H1 (cell line): ENCODE measurements around the gene PPP6R1. TPM values are rescaled to one million over a fixed set of nuclear protein-coding genes. Genes with fewer than 3 reads are reported as not detected.

Experiments used
- CTCF ChIA-PET: fragments of 300-600 bp; sonication (Branson Sonifier 250); formaldehyde crosslinking; loops from one replicate; lab custom pipeline; 2021; ENCODE audit not compliant: partially characterized antibody; lab: Charles Lee
- POLR2A ChIA-PET: fragments of 300-600 bp; sonication (Branson Sonifier 250); formaldehyde crosslinking; loops from one replicate; lab custom pipeline; 2021; ENCODE audit warnings: inconsistent platforms; ENCODE audit not compliant: partially characterized antibody; lab: Charles Lee
- DNase-seq, 2 experiments: peaks; one replicate each; pipeline versions ENCODE4 v3.0.0 to v3.0.0-alpha.2; 2010 to 2022; ENCODE audit warnings: low spot score in 2 of 2, low read depth in 1 of 2, mixed read lengths in 1 of 2
- FAIRE-seq: peaks from 2 replicates; lab custom pipeline; 2011; peaks lifted over from hg19 to GRCh38; lab: Jason Lieb, UNC
- H2AFZ ChIP-seq: 2 replicates; pipeline ENCODE4 v1.8.1; 2012; ENCODE audit warnings: low read length, inconsistent platforms
- H2AK5ac ChIP-seq: 2 replicates; pipeline ENCODE4 v1.6.1; 2013; ENCODE audit warnings: low read depth, low read length
- H2BK120ac ChIP-seq: replicated peaks from 2 replicates; pipeline ENCODE3; 2013; ENCODE audit warnings: low read depth, low read length, inconsistent platforms
- H2BK12ac ChIP-seq: 2 replicates; pipeline ENCODE4 v1.6.1; 2013; ENCODE audit warnings: low read depth, low read length
- H2BK15ac ChIP-seq: 2 replicates; pipeline ENCODE4 v1.6.1; 2013; ENCODE audit warnings: low read length
- H2BK20ac ChIP-seq: 2 replicates; pipeline ENCODE4 v1.6.1; 2013; ENCODE audit warnings: low read length
- H2BK5ac ChIP-seq: 2 replicates; pipeline ENCODE4 v1.6.1; 2013; ENCODE audit warnings: low read depth, low read length
- H3K14ac ChIP-seq: 2 replicates; pipeline ENCODE4 v1.6.1; 2013; ENCODE audit warnings: inconsistent platforms; ENCODE audit not compliant: insufficient read length
- H3K18ac ChIP-seq: 2 replicates; pipeline ENCODE4 v1.6.1; 2013; ENCODE audit warnings: low read length; ENCODE audit errors: extremely low read depth
- H3K23ac ChIP-seq: 2 replicates; pipeline ENCODE4 v1.6.1; 2013; ENCODE audit warnings: inconsistent platforms; ENCODE audit not compliant: insufficient read length
- H3K23me2 ChIP-seq: 2 replicates; pipeline ENCODE4 v1.6.1; 2013; ENCODE audit warnings: low read depth, low read length
- H3K27ac ChIP-seq: 2 replicates; pipeline ENCODE4 v1.6.1; 2011; ENCODE audit warnings: low read depth, low read length, inconsistent platforms
- H3K27me3 ChIP-seq, 4 experiments: replicated peaks in 1 of 4; 1 replicate in 1 of 4; 2 replicates in 3 of 4; pipeline versions ENCODE4 v1.6.1 to v1.8.1; 2011 to 2013; ENCODE audit warnings: low read length in 3 of 4, mild to moderate bottlenecking in 3 of 4, inconsistent platforms in 2 of 4, mixed read lengths in 2 of 4, moderate library complexity in 1 of 4; ENCODE audit not compliant: control insufficient read depth in 3 of 4, insufficient read depth in 3 of 4; ENCODE audit errors: extremely low read depth in 1 of 4
- H3K36me3 ChIP-seq, 4 experiments: 2 replicates each; pipeline versions ENCODE4 v1.6.1 to v1.8.1; 2011 to 2013; ENCODE audit warnings: mild to moderate bottlenecking in 4 of 4, low read length in 3 of 4, moderate library complexity in 2 of 4, control low read depth in 1 of 4, inconsistent platforms in 1 of 4; ENCODE audit not compliant: insufficient read depth in 4 of 4, control insufficient read depth in 2 of 4
- H3K4ac ChIP-seq: replicated peaks from 2 replicates; pipeline ENCODE3; 2013; ENCODE audit warnings: low read length, low read depth, mixed read lengths, inconsistent platforms; ENCODE audit not compliant: insufficient read length
- H3K4me1 ChIP-seq, 4 experiments: replicated peaks in 1 of 4; 1 replicate in 1 of 4; 2 replicates in 3 of 4; pipeline versions ENCODE4 v1.6.1 to v1.8.1; 2011 to 2013; ENCODE audit warnings: low read length in 3 of 4, inconsistent platforms in 2 of 4, mixed read lengths in 1 of 4; ENCODE audit not compliant: insufficient read depth in 4 of 4, control insufficient read depth in 3 of 4
- H3K4me2 ChIP-seq, 2 experiments: 2 replicates each; pipeline versions ENCODE4 v1.6.1 to v1.8.1; 2011 to 2013; ENCODE audit warnings: low read depth in 2 of 2, low read length in 2 of 2, control low read depth in 1 of 2, inconsistent platforms in 1 of 2, mild to moderate bottlenecking in 1 of 2; ENCODE audit not compliant: insufficient read depth in 1 of 2
- H3K4me3 ChIP-seq, 4 experiments: fragments of 200-600, 300-600 bp in 1 of 4; sonication (generic), shearing (Covaris generic), sonication (Bioruptor Twin) in 1 of 4; 2 replicates each; pipeline versions ENCODE4 v1.5.1 to v1.8.1; 2011 to 2016; ENCODE audit warnings: low read length in 4 of 4, low read depth in 3 of 4, control low read depth in 2 of 4, inconsistent platforms in 2 of 4, mild to moderate bottlenecking in 2 of 4, mixed read lengths in 1 of 4, moderate library complexity in 1 of 4; ENCODE audit not compliant: insufficient read depth in 2 of 4; ENCODE audit errors: extremely low read depth in 1 of 4
- H3K56ac ChIP-seq: replicated peaks from 2 replicates; pipeline ENCODE3; 2013; ENCODE audit warnings: low read depth, mild to moderate bottlenecking, mixed read lengths, low read length, inconsistent platforms; ENCODE audit not compliant: insufficient read length
- H3K79me1 ChIP-seq: 2 replicates; pipeline ENCODE4 v1.6.1; 2013; ENCODE audit warnings: low read depth, low read length, control low read depth
- H3K79me2 ChIP-seq, 2 experiments: 2 replicates each; pipeline versions ENCODE4 v1.6.1 to v1.8.1; 2012 to 2013; ENCODE audit warnings: low read length in 2 of 2, mild to moderate bottlenecking in 2 of 2, inconsistent platforms in 1 of 2; ENCODE audit not compliant: insufficient read depth in 2 of 2, control insufficient read depth in 1 of 2
- H3K9ac ChIP-seq, 4 experiments: replicated peaks in 1 of 4; 1 replicate in 1 of 4; 2 replicates in 3 of 4; pipeline versions ENCODE4 v1.6.1 to v1.8.1; 2011 to 2013; ENCODE audit warnings: low read depth in 3 of 4, low read length in 3 of 4, control low read depth in 2 of 4, mild to moderate bottlenecking in 2 of 4, moderate library complexity in 2 of 4, inconsistent platforms in 1 of 4; ENCODE audit errors: extremely low read depth in 1 of 4
- H3K9me3 ChIP-seq, 2 experiments: 2 replicates each; pipeline versions ENCODE4 v1.6.1 to v1.8.1; 2012 to 2013; ENCODE audit warnings: mild to moderate bottlenecking in 2 of 2, moderate library complexity in 2 of 2, control low read depth in 1 of 2, inconsistent platforms in 1 of 2, low read depth in 1 of 2, low read length in 1 of 2, mixed read lengths in 1 of 2; ENCODE audit not compliant: insufficient read depth in 2 of 2
- H4K20me1 ChIP-seq, 2 experiments: replicated peaks in 1 of 2; 2 replicates each; pipeline versions ENCODE3 to v1.8.1; 2011 to 2013; ENCODE audit warnings: inconsistent platforms in 2 of 2, low read length in 2 of 2, mild to moderate bottlenecking in 1 of 2; ENCODE audit not compliant: insufficient read depth in 2 of 2, control insufficient read depth in 1 of 2
- H4K5ac ChIP-seq: 2 replicates; pipeline ENCODE4 v1.6.1; 2013; ENCODE audit warnings: low read length, low read depth, mixed read lengths, inconsistent platforms; ENCODE audit not compliant: insufficient read length
- H4K8ac ChIP-seq: 2 replicates; pipeline ENCODE4 v1.8.0; 2013; ENCODE audit warnings: mild to moderate bottlenecking, moderate library complexity, low read length, inconsistent platforms; ENCODE audit not compliant: insufficient read depth; ENCODE audit errors: extremely low read depth
- H4K91ac ChIP-seq: replicated peaks from 2 replicates; pipeline ENCODE3; 2013; ENCODE audit warnings: low read length, mixed read lengths, inconsistent platforms; ENCODE audit not compliant: insufficient read length
- CBX8 ChIP-seq: fragments of 300-800, 300-1000 bp; sonication (generic); IDR thresholded peaks from 2 replicates; pipeline ENCODE4 v1.7.1; 2016; ENCODE audit warnings: low read depth, low read length, borderline replicate concordance
- E2F6 ChIP-seq: IDR thresholded peaks from 2 replicates; pipeline ENCODE4 v1.6.1; 2012; ENCODE audit warnings: inconsistent platforms
- EZH2 ChIP-seq: fragments of 200-600 bp; sonication (generic); IDR thresholded peaks from 2 replicates; pipeline ENCODE4 v1.7.1; 2012; ENCODE audit warnings: low read depth, mild to moderate bottlenecking, moderate library complexity, low read length, inconsistent platforms; ENCODE audit not compliant: severe bottlenecking
- FOSL1 ChIP-seq: IDR thresholded peaks from 2 replicates; pipeline ENCODE4 v1.6.1; 2011; ENCODE audit warnings: mild to moderate bottlenecking, low read depth, low read length, moderate library complexity; ENCODE audit not compliant: insufficient read depth
- KDM5A ChIP-seq: fragments of 200-600 bp; IDR thresholded peaks from 2 replicates; pipeline ENCODE4 v1.7.1; 2012; ENCODE audit warnings: mild to moderate bottlenecking, low read length, inconsistent platforms, mixed read lengths
- MAX ChIP-seq: IDR thresholded peaks from 2 replicates; pipeline ENCODE4 v1.6.1; 2012; ENCODE audit warnings: inconsistent platforms
- POU5F1 ChIP-seq: IDR thresholded peaks from 2 replicates; pipeline ENCODE4 v1.6.1; 2011; ENCODE audit warnings: low read depth, mild to moderate bottlenecking, low read length, moderate library complexity
- RNF2 ChIP-seq: fragments of 200-900, 300-1000 bp; sonication (generic); IDR thresholded peaks from 2 replicates; pipeline ENCODE4 v1.7.1; 2016; ENCODE audit warnings: borderline replicate concordance, low read depth, mild to moderate bottlenecking, antibody characterized with exemption, low read length; ENCODE audit not compliant: poor library complexity, severe bottlenecking; ENCODE audit errors: missing control alignments
- SAP30 ChIP-seq: fragments of 300-600 bp; sonication (generic); IDR thresholded peaks from 2 replicates; pipeline ENCODE4 v1.7.1; 2012; ENCODE audit warnings: low read length, moderate library complexity, mild to moderate bottlenecking, inconsistent platforms; ENCODE audit not compliant: insufficient read depth, insufficient replicate concordance
- SIRT6 ChIP-seq: IDR thresholded peaks from one replicate; pipeline ENCODE4 v1.7.1; 2012; ENCODE audit warnings: low read length, inconsistent platforms
- SRF ChIP-seq: IDR thresholded peaks from 2 replicates; pipeline ENCODE4 v1.6.1; 2011; ENCODE audit warnings: mild to moderate bottlenecking, low read depth, low read length, moderate library complexity
- TAF7 ChIP-seq: optimal IDR thresholded peaks from 2 replicates; pipeline ENCODE3; 2011; ENCODE audit warnings: low read depth, mild to moderate bottlenecking, inconsistent platforms, low read length, moderate library complexity, borderline replicate concordance
- WGBS, 2 experiments: shearing (Covaris generic) in 1 of 2; methylation state at CpG; one replicate each; pipeline versions ENCODE4 v1.1.6 to v1.1.7; 2013 to 2015; ENCODE audit warnings: low lambda C conversion rate in 2 of 2, mixed read lengths in 2 of 2, inconsistent platforms in 1 of 2, low coverage in 1 of 2, missing lambda C conversion rate in 1 of 2; ENCODE audit not compliant: insufficient replicate concordance in 2 of 2, insufficient coverage in 1 of 2, insufficient read length in 1 of 2; ENCODE audit errors: extremely low coverage in 1 of 2, missing lambda C conversion rate in 1 of 2; 5-methylcytosine and 5-hydroxymethylcytosine counted together
- polyA plus RNA-seq, 7 experiments: library from polyadenylated mRNA; depleted of rRNA in 3 of 7; stranded (reverse) in 5 of 7; unstranded in 2 of 7; fragments of >200 nt in 5 of 7; fragments of 200-250 nt in 2 of 7; gene quantifications; 1 replicate in 5 of 7; 2 replicates in 1 of 7; 4 replicates in 1 of 7; pipeline versions ENCODE4 v1.2.1 to v1.2.3, GENCODE V29; 2011 to 2013; ENCODE audit warnings: missing spikeins in 2 of 7, mixed read lengths in 2 of 7
- total RNA-seq: library from RNA; stranded (reverse); fragmentation: NEBNext Ultra II Directional; extraction: Animal tissue kit (Norgen Biotek cat#: 25700); gene quantifications from 2 replicates; pipeline ENCODE4 v1.2.1, GENCODE V29; 2021

The PPP6R1 gene
- total and polyA plus RNA-seq, 2 of the 8 experiments (the other 6 are each of a cell fraction or from before 2014, with no cell fraction given), result 36.4 to 74.4 TPM

- H3K18ac ChIP-seq, result no peak overlapping the region
- H3K79me1 ChIP-seq, result no peaks in the 10 kb centered on the region; the same call in 1 of the 2 replicates
- H3K36me3 ChIP-seq, result peaks cover 21 to 56% (median 42%) of the 10 kb centered on the region in 4 experiments
- H3K79me2 ChIP-seq, result no peaks in the 10 kb centered on the region
- no peak overlapping the region for H2BK12ac ChIP-seq
- no peak overlapping the region for H4K91ac ChIP-seq
- H4K5ac ChIP-seq, result no peak overlapping the region
- no peak for DNase-seq
- no peaks in the 10 kb centered on the region for H3K27me3 ChIP-seq
- no peak overlapping the region for H3K9ac ChIP-seq
- no peak overlapping the region for H2BK20ac ChIP-seq
- H3K23me2 ChIP-seq, result no peaks in the 10 kb centered on the region; the same call in 1 of the 2 replicates
- H3K14ac ChIP-seq, result no peak overlapping the region
- H2BK120ac ChIP-seq, result no peak overlapping the region
- no peak overlapping the region for H4K8ac ChIP-seq
- H3K23ac ChIP-seq, result no peak overlapping the region
- H3K4me3 ChIP-seq, result no peak overlapping the region
- H3K4me2 ChIP-seq, result no peak overlapping the region
- no peak overlapping the region for H2AK5ac ChIP-seq
- H3K56ac ChIP-seq, result no peak overlapping the region
- no peaks in the 10 kb centered on the region for H3K9me3 ChIP-seq
- POLR2A ChIA-PET, result interaction anchor here (1.0 to 1.8 kb wide), 8 partner anchors 9 to 101 kb away, joined by 3 to 6 read pairs (median 4); partner anchors contain the start of genes KMT5C, TMEM238 and UBE2S
- H4K20me1 ChIP-seq, result peaks cover 0 to 3% of the 10 kb centered on the region in 2 experiments
- H2BK5ac ChIP-seq, result no peak overlapping the region
- H3K27ac ChIP-seq, result no peak overlapping the region
- H3K4me1 ChIP-seq, result 0 out of 7 replicates have a peak, but pooled peaks cover 0 to 3% (median 1%) of the 10 kb centered on the region in 4 experiments
- CTCF ChIA-PET, result interaction anchor here (1.0 to 1.3 kb wide), 4 partner anchors 13 to 112 kb away, joined by 3 read pairs; no protein-coding TSS in a partner anchor
- no peak for FAIRE-seq
- H2BK15ac ChIP-seq, result no peak overlapping the region
- 93% methylated on average over 3 of the region's 3 CpGs; no CpG with 5 or more reads in 1 of the 2 experiments for WGBS, 2 experiments
- no peak overlapping the region for H2AFZ ChIP-seq
- H3K4ac ChIP-seq, result no peak overlapping the region
- TF ChIP-seq E2F6 (no peak), TAF7 (no peak), FOSL1 (no peak), EZH2 (no peak), POU5F1 (no peak), CBX8 (no peak), KDM5A (no peak), RNF2 (no peak), SIRT6 (no peak), SAP30 (no peak), SRF (no peak), MAX (no peak)
These were observed 47.9 kb upstream of the PPP6R1 start for GRCh38 chr19:55306712-55307111.
